ENCODE results near the gene FGF3.

- TF ChIP-seq POLR2A (IDR thresholded peaks at IDR 0.05), result no peak
- TF ChIP-seq, protein P1, sequence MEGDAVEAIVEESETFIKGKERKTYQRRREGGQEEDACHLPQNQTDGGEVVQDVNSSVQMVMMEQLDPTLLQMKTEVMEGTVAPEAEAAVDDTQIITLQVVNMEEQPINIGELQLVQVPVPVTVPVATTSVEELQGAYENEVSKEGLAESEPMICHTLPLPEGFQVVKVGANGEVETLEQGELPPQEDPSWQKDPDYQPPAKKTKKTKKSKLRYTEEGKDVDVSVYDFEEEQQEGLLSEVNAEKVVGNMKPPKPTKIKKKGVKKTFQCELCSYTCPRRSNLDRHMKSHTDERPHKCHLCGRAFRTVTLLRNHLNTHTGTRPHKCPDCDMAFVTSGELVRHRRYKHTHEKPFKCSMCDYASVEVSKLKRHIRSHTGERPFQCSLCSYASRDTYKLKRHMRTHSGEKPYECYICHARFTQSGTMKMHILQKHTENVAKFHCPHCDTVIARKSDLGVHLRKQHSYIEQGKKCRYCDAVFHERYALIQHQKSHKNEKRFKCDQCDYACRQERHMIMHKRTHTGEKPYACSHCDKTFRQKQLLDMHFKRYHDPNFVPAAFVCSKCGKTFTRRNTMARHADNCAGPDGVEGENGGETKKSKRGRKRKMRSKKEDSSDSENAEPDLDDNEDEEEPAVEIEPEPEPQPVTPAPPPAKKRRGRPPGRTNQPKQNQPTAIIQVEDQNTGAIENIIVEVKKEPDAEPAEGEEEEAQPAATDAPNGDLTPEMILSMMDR (IDR thresholded peaks at IDR 0.05), result no peak
Observed at GRCh38 chr11:69787457-69787856, 31.8 kb downstream of the FGF3 start.
